ENCODE measurements around the gene RCAN2. TPM values are rescaled to one million over a fixed set of nuclear protein-coding genes. Genes with fewer than 3 reads are reported as not detected.

The RCAN2 gene
- total and polyA plus RNA-seq, 2 experiments from 2014 or later: 6.0 to 9.3 TPM

- no peaks in the 10 kb centered on the region for H3K36me3 Mint-ChIP-seq (ENCODE audit: low read depth)
- ATAC-seq: no peak
- Histone ChIP-seq H3K4me3 (no peak overlapping the region), H2AFZ (no peak overlapping the region), H3K4me2 (no peak overlapping the region), H3K4me1 (ENCODE audit: insufficient read depth) (0 out of 2 replicates have a peak, but pooled peaks cover 10% of the 10 kb centered on the region), H3K9me2 (ENCODE audit: insufficient read depth) (no peaks in the 10 kb centered on the region), H3F3A (replicated peaks; ENCODE audit: low read depth) (no peaks in the 10 kb centered on the region), H3K27me3 (ENCODE audit: insufficient read depth) (no peaks in the 10 kb centered on the region), H3K79me2 (replicated peaks; ENCODE audit: insufficient read depth) (no peaks in the 10 kb centered on the region), H3K36me3 (ENCODE audit: insufficient read depth) (no peaks in the 10 kb centered on the region), H3K27ac (ENCODE audit: low read depth) (no peak overlapping the region), H4K20me1 (replicated peaks; ENCODE audit: insufficient read depth) (no peaks in the 10 kb centered on the region; the same call in 1 of the 2 replicates)
- H3K4me1 Mint-ChIP-seq: peaks cover 24% of the 10 kb centered on the region
- TF ChIP-seq NANOG (IDR thresholded peaks at IDR 0.05; ENCODE audit: borderline replicate concordance) (no peak), REST (IDR thresholded peaks at IDR 0.05; ENCODE audit: unreplicated experiment) (no peak), ZNF331 (CRISPR knock-in tag; IDR thresholded peaks at IDR 0.05; ENCODE audit: low read depth) (no peak), EZH2phosphoT487 (IDR thresholded peaks at IDR 0.05; ENCODE audit: unreplicated experiment) (no peak), POLR2AphosphoS5 (IDR thresholded peaks at IDR 0.05; ENCODE audit: low read depth) (no peak)
- no peak overlapping the region for H3K4me3 Mint-ChIP-seq
- H3K27ac Mint-ChIP-seq: no peak overlapping the region
- H3K27me3 Mint-ChIP-seq (ENCODE audit: insufficient read depth, low read depth, poor library complexity): peaks cover 2% of the 10 kb centered on the region
- no peak for DNase-seq (ENCODE audit: low spot score)
- no peaks in the 10 kb centered on the region for H3K9me3 Mint-ChIP-seq
Measured at GRCh38 chr6:46378882-46379416, 112.3 kb downstream of the RCAN2 start.

- Mint-ChIP-seq H3K9me3 (no peaks in the 10 kb centered on the region), H3K27me3 (ENCODE audit: insufficient read depth, low read depth, poor library complexity) (no peaks in the 10 kb centered on the region), H3K36me3 (ENCODE audit: low read depth) (no peaks in the 10 kb centered on the region), H3K4me3 (no peak overlapping the region), H3K4me1 (peaks cover 20% of the 10 kb centered on the region), H3K27ac (no peak overlapping the region)
- ATAC-seq (no peak), DNase-seq (ENCODE audit: low spot score) (no peak)
- no peak for TF ChIP-seq ZNF114 (CRISPR knock-in tag; IDR thresholded peaks at IDR 0.05)
- TF ChIP-seq REST (IDR thresholded peaks at IDR 0.05; ENCODE audit: unreplicated experiment): no peak
- no peak for TF ChIP-seq ZNF331 (CRISPR knock-in tag; IDR thresholded peaks at IDR 0.05; ENCODE audit: low read depth)
- TF ChIP-seq JUNB (IDR thresholded peaks at IDR 0.05; ENCODE audit: unreplicated experiment): no peak
- TF ChIP-seq POLR2AphosphoS5 (IDR thresholded peaks at IDR 0.05; ENCODE audit: low read depth): no peak
- no peak for TF ChIP-seq EZH2 (IDR thresholded peaks at IDR 0.05; ENCODE audit: low read depth, unreplicated experiment)
- Histone ChIP-seq H3K27ac (ENCODE audit: low read depth) (no peak overlapping the region), H3K4me1 (ENCODE audit: insufficient read depth) (0 out of 2 replicates have a peak, but pooled peaks cover 10% of the 10 kb centered on the region), H2AFZ (no peak overlapping the region), H3K79me2 (replicated peaks; ENCODE audit: insufficient read depth) (no peaks in the 10 kb centered on the region), H3F3A (replicated peaks; ENCODE audit: low read depth) (no peaks in the 10 kb centered on the region), H3K9me2 (ENCODE audit: insufficient read depth) (no peaks in the 10 kb centered on the region), H3K36me3 (ENCODE audit: insufficient read depth) (no peaks in the 10 kb centered on the region), H3K27me3 (ENCODE audit: insufficient read depth) (no peaks in the 10 kb centered on the region), H3K4me3 (no peak overlapping the region), H3K4me2 (no peak overlapping the region), H4K20me1 (replicated peaks; ENCODE audit: insufficient read depth) (no peaks in the 10 kb centered on the region; the same call in 1 of the 2 replicates)
Measured at GRCh38 chr6:46378161-46378881, 112.9 kb downstream of the RCAN2 start.
